DND-41 (cell line): ENCODE results near the gene GLB1L.

Source experiments
- CTCF ChIP-seq: IDR thresholded peaks from 2 replicates; pipeline ENCODE4 v1.5.1; 2012; ENCODE audit warnings: borderline replicate concordance, low read length, moderate library complexity, mild to moderate bottlenecking; ENCODE audit not compliant: poor library complexity, severe bottlenecking; ENCODE audit errors: extremely low read depth
- EZH2 ChIP-seq: IDR thresholded peaks from 3 replicates; pipeline ENCODE4 v1.6.1; 2012; ENCODE audit warnings: borderline replicate concordance, low read depth, mild to moderate bottlenecking, moderate library complexity, low read length, inconsistent platforms; ENCODE audit not compliant: severe bottlenecking

GRCh38 chr2:219215871-219216534 lies 29.2 kb downstream of the GLB1L start:
- TF ChIP-seq CTCF: no peak
- no peak for TF ChIP-seq EZH2
